GM12878 (cell line): ENCODE data around the gene PTTG2.

Source experiments
- ASH2L ChIP-seq: fragments of 300-600, 200-600 bp; sonication (generic); IDR thresholded peaks from 2 replicates; pipeline ENCODE4 v1.6.1; 2017; ENCODE audit warnings: low read depth, mild to moderate bottlenecking, borderline replicate concordance
- CTCF ChIP-seq, 3 experiments: IDR thresholded peaks in 2 of 3; conservative IDR thresholded peaks in 1 of 3; 2 replicates each; pipeline ENCODE4 v1.5.1; 2011; ENCODE audit warnings: low read depth in 3 of 3, low read length in 3 of 3, mild to moderate bottlenecking in 3 of 3, control low read depth in 2 of 3, moderate library complexity in 2 of 3, inconsistent platforms in 1 of 3, mixed read lengths in 1 of 3; ENCODE audit not compliant: control insufficient read depth in 2 of 3, insufficient read depth in 1 of 3; ENCODE audit errors: extremely low read depth in 1 of 3
- EP300 ChIP-seq, 2 experiments: fragments of 150-350 bp in 1 of 2; IDR thresholded peaks; 2 replicates each; pipeline ENCODE4 v1.6.1; 2011 to 2012; ENCODE audit warnings: low read depth in 2 of 2, low read length in 2 of 2, borderline replicate concordance in 1 of 2, improper control_type of control experiment in 1 of 2, inconsistent platforms in 1 of 2; ENCODE audit not compliant: control insufficient read depth in 1 of 2
- HDAC6 ChIP-seq: fragments of 200-600 bp; sonication (generic); IDR thresholded peaks from one replicate; pipeline ENCODE4 v1.8.0; 2017; ENCODE audit warnings: antibody characterized with exemption; ENCODE audit not compliant: unreplicated experiment
- HDGF ChIP-seq: fragments of 450-650 bp; IDR thresholded peaks from 2 replicates; pipeline ENCODE4 v1.6.1; 2016; ENCODE audit warnings: antibody characterized with exemption
- JUND ChIP-seq: IDR thresholded peaks from 2 replicates; pipeline ENCODE4 v1.6.1; 2012; ENCODE audit warnings: low read depth, mild to moderate bottlenecking, low read length, improper control_type of control experiment, moderate library complexity
- POLR2A ChIP-seq: IDR thresholded peaks from 2 replicates; pipeline ENCODE4 v1.6.1; 2011; ENCODE audit warnings: low read depth, mild to moderate bottlenecking, low read length
- POLR2AphosphoS5 ChIP-seq: IDR thresholded peaks from 2 replicates; pipeline ENCODE4 v1.6.1; 2011; ENCODE audit warnings: mild to moderate bottlenecking, low read length, inconsistent platforms
- SIN3A ChIP-seq: IDR thresholded peaks from 2 replicates; pipeline ENCODE4 v1.6.1; 2012; ENCODE audit warnings: low read depth, low read length, improper control_type of control experiment
- TARDBP ChIP-seq: IDR thresholded peaks from 2 replicates; pipeline ENCODE4 v1.6.1; 2016; ENCODE audit warnings: borderline replicate concordance
- ZBTB4 ChIP-seq: fragments of 450-650 bp; formaldehyde crosslinking; IDR thresholded peaks from 2 replicates; pipeline ENCODE4 v1.4.0; 2022; ENCODE audit warnings: mild to moderate bottlenecking, moderate library complexity
- ZNF384 ChIP-seq: IDR thresholded peaks from 2 replicates; pipeline ENCODE4 v1.6.1; 2012; ENCODE audit warnings: low read depth, mild to moderate bottlenecking, low read length, improper control_type of control experiment, borderline replicate concordance

GRCh38 chr4:37977471-37978247 is 17.5 kb downstream of the PTTG2 start:
- TF ChIP-seq CTCF (IDR thresholded peaks at IDR 0.05 in 2 of 3, conservative IDR thresholded peaks at IDR 0.05 in 1 of 3; ENCODE audit: control insufficient read depth in 2 of 3, extremely low read depth in 1 of 3, insufficient read depth in 1 of 3, low read depth in 3 of 3, low read length in 3 of 3): peak; percentile 67 to 85 (median 68)
- TF ChIP-seq HDAC6: no peak
- TF ChIP-seq POLR2AphosphoS5: 0 out of 2 replicates have a peak, but pooled peaks have one; percentile 27
- no peak for TF ChIP-seq ZBTB4 (CRISPR knock-in tag)
- peak; percentile 62 for TF ChIP-seq POLR2A
- TF ChIP-seq SIN3A: no peak
- no peak for TF ChIP-seq EP300 (IDR thresholded peaks at IDR 0.05; ENCODE audit: borderline replicate concordance in 1 of 2, control insufficient read depth in 1 of 2, low read depth in 2 of 2, low read length in 2 of 2)
- TF ChIP-seq JUND: no peak
- TF ChIP-seq ZNF384: no peak
- no peak for TF ChIP-seq HDGF
- 0 out of 2 replicates have a peak, but pooled peaks have one; percentile 37 for TF ChIP-seq ASH2L
- TF ChIP-seq TARDBP: no peak
